PC-3 (cell line): ENCODE results near the gene SCGB2A2. TPM values are rescaled to one million over a fixed set of nuclear protein-coding genes. Genes with fewer than 3 reads are reported as not detected.

Source experiments
- ATAC-seq: fragments of 200-7000 bp; cut with Tn5 transposase; 2 replicates; pipeline ENCODE4 v1.9.1; 2020; ENCODE audit warnings: mild to moderate bottlenecking, moderate library complexity
- BruUV-seq: library from RNA; stranded (reverse); fragments of 400-500 nt; replicated peaks from 2 replicates; lab custom pipeline; 2021; lab: Mats Ljungman, UMichigan
- CTCF ChIA-PET: fragments of 300-600 bp; sonication (Branson Sonifier 250); formaldehyde crosslinking; loops from one replicate; lab custom pipeline; 2022; ENCODE audit warnings: antibody characterized with exemption; lab: Charles Lee
- POLR2A ChIA-PET: fragments of 300-600 bp; sonication (Branson Sonifier 250); formaldehyde crosslinking; loops from one replicate; lab custom pipeline; 2022; ENCODE audit warnings: antibody characterized with exemption; ENCODE audit not compliant: unreplicated experiment; lab: Charles Lee
- DNase-seq: peaks from one replicate; pipeline ENCODE4 v3.0.0-alpha.2; 2015
- H2AFZ ChIP-seq: fragments of 300-600 bp; sonication (generic); 2 replicates; pipeline ENCODE4 v1.6.0; 2016; ENCODE audit warnings: antibody characterized with exemption, low read length
- H3F3A ChIP-seq: fragments of 300-600 bp; sonication (generic); one replicate; pipeline ENCODE4 v1.6.0; 2017; ENCODE audit warnings: antibody characterized with exemption, low read length, control low read depth, mild to moderate bottlenecking; ENCODE audit not compliant: unreplicated experiment
- H3K27ac ChIP-seq: fragments of 300-600 bp; sonication (generic); 2 replicates; pipeline ENCODE4 v1.5.1; 2016; ENCODE audit warnings: mild to moderate bottlenecking, low read length
- H3K27me3 ChIP-seq: fragments of 300-600 bp; sonication (generic); 2 replicates; pipeline ENCODE4 v1.6.1; 2016; ENCODE audit warnings: low read length, mixed read lengths
- H3K36me3 ChIP-seq: fragments of 300-600 bp; sonication (generic); 2 replicates; pipeline ENCODE4 v1.6.1; 2016; ENCODE audit warnings: low read depth, mixed run types, low read length, mixed read lengths
- H3K4me1 ChIP-seq: fragments of 300-600 bp; sonication (generic); 2 replicates; pipeline ENCODE4 v1.5.1; 2016; ENCODE audit warnings: low read length; ENCODE audit not compliant: insufficient read depth
- H3K4me2 ChIP-seq: fragments of 300-600 bp; sonication (generic); 2 replicates; pipeline ENCODE4 v1.6.0; 2016; ENCODE audit warnings: low read length
- H3K4me3 ChIP-seq: fragments of 300-600 bp; sonication (generic); 2 replicates; pipeline ENCODE4 v1.5.1; 2016; ENCODE audit warnings: mild to moderate bottlenecking, low read length, mixed read lengths
- H3K79me2 ChIP-seq: fragments of 300-600 bp; sonication (generic); 2 replicates; pipeline ENCODE4 v1.6.1; 2017; ENCODE audit warnings: low read length, mixed read lengths
- H3K9ac ChIP-seq: fragments of 300-600 bp; sonication (generic); 2 replicates; pipeline ENCODE4 v1.6.0; 2016; ENCODE audit warnings: mild to moderate bottlenecking, low read length
- H3K9me2 ChIP-seq: fragments of 300-600 bp; sonication (generic); replicated peaks from 2 replicates; pipeline ENCODE4 v1.6.1; 2016; ENCODE audit warnings: mixed run types, low read length, mixed read lengths
- H3K9me3 ChIP-seq: fragments of 300-600 bp; sonication (generic); 2 replicates; pipeline ENCODE4 v1.6.1; 2016; ENCODE audit warnings: low read length, mixed read lengths
- H4K20me1 ChIP-seq: fragments of 300-600 bp; sonication (generic); 2 replicates; pipeline ENCODE4 v1.6.1; 2016; ENCODE audit warnings: low read length, mixed read lengths
- EZH2 ChIP-seq: fragments of 300-600 bp; sonication (generic); IDR thresholded peaks from one replicate; pipeline ENCODE4 v1.6.1; 2017; ENCODE audit warnings: antibody characterized with exemption, mild to moderate bottlenecking, low read length; ENCODE audit not compliant: unreplicated experiment
- EZH2phosphoT487 ChIP-seq: fragments of 300-600 bp; sonication (generic); IDR thresholded peaks from 2 replicates; pipeline ENCODE4 v1.6.1; 2018; ENCODE audit warnings: mild to moderate bottlenecking, antibody characterized with exemption, low read length, borderline replicate concordance
- intact Hi-C: fragments of 100-400 bp; cut with micrococcal nuclease; formaldehyde crosslinking; loops from 2 replicates; pipeline ENCODE4 v1.9.0; 2023
- total RNA-seq: library from RNA; depleted of rRNA; stranded (reverse); fragments of >200 nt; gene quantifications from 2 replicates; pipeline ENCODE4 v1.2.3, GENCODE V29; 2014; rRNA removed
- TF ChIP-seq, protein P1 (sequence below): fragments of 300-600 bp; sonication (generic); conservative IDR thresholded peaks from 2 replicates; pipeline ENCODE4 v1.5.1; 2017; ENCODE audit warnings: antibody characterized with exemption, low read depth, mild to moderate bottlenecking, low read length

The SCGB2A2 gene
- total RNA-seq, 1 experiment from 2014 or later = not detected

DNA sequence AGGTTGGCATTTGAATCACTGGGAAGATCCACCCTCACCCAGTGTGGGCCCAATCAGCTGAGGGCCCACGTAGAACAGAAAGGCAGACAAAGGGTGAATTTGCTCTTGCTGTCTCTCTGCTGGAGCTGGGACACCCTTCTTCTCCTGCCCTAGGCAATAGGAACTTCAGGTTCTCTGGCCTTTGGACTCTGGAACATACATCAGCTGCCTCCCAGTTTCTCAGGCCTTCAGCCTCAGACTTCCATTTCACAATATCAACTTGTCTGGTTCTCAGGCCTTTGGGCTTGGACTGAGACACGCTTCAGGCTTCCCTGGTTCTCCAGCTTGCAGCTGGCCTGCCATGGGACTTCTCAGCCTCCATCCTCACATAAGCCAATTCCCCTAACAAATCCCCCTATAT, 52.6 kb downstream of the SCGB2A2 start:
- no peaks in the 10 kb centered on the region for H3K36me3 ChIP-seq
- peaks cover 11% of the 10 kb centered on the region; the same call in 1 of the 2 replicates for H3K27me3 ChIP-seq
- no TSS peak for BruUV-seq
- TF ChIP-seq EZH2phosphoT487 (no peak), EZH2 (no peak)
- TF ChIP-seq, protein P1, sequence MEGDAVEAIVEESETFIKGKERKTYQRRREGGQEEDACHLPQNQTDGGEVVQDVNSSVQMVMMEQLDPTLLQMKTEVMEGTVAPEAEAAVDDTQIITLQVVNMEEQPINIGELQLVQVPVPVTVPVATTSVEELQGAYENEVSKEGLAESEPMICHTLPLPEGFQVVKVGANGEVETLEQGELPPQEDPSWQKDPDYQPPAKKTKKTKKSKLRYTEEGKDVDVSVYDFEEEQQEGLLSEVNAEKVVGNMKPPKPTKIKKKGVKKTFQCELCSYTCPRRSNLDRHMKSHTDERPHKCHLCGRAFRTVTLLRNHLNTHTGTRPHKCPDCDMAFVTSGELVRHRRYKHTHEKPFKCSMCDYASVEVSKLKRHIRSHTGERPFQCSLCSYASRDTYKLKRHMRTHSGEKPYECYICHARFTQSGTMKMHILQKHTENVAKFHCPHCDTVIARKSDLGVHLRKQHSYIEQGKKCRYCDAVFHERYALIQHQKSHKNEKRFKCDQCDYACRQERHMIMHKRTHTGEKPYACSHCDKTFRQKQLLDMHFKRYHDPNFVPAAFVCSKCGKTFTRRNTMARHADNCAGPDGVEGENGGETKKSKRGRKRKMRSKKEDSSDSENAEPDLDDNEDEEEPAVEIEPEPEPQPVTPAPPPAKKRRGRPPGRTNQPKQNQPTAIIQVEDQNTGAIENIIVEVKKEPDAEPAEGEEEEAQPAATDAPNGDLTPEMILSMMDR = no peak
- no peaks in the 10 kb centered on the region for H3K9me2 ChIP-seq
- H3K27ac ChIP-seq = no peak overlapping the region
- H3K4me2 ChIP-seq = no peak overlapping the region
- no peaks in the 10 kb centered on the region for H3K79me2 ChIP-seq
- POLR2A ChIA-PET = no interaction called here
- H4K20me1 ChIP-seq = no peaks in the 10 kb centered on the region
- intact Hi-C loops = no loop called here
- no peak overlapping the region for H2AFZ ChIP-seq
- no peaks in the 10 kb centered on the region for H3K9me3 ChIP-seq
- no peak overlapping the region for H3K9ac ChIP-seq
- H3K4me1 ChIP-seq = no peaks in the 10 kb centered on the region
- no peaks in the 10 kb centered on the region for H3F3A ChIP-seq
- DNase-seq = no peak
- H3K4me3 ChIP-seq = no peak overlapping the region
- no peak for ATAC-seq
- CTCF ChIA-PET = interaction anchor here (0.6 kb wide), 1 partner anchor 105 kb away, joined by 3 read pairs; no protein-coding TSS in a partner anchor

Other genes with a start within 250 kb of the SCGB2A2 start
- gene INCENP, start 146.1 kb upstream of the SCGB2A2 start, total RNA-seq = 110 and 114 TPM in 2 replicates
- not detected in 2 replicates for gene SCGB1D1, start 79.9 kb upstream of the SCGB2A2 start, total RNA-seq
- gene SCGB2A1, start 61.5 kb upstream of the SCGB2A2 start, total RNA-seq = not detected in 2 replicates
- not detected in 2 replicates for gene SCGB1D2, start 27.9 kb upstream of the SCGB2A2 start, total RNA-seq
- not detected in 2 replicates for gene SCGB1D4, start 28.9 kb downstream of the SCGB2A2 start, total RNA-seq
- gene ASRGL1, start 67.3 kb downstream of the SCGB2A2 start, total RNA-seq = 26.6 and 49.8 TPM in 2 replicates
- not detected in 2 replicates for gene SCGB1A1, start 148.9 kb downstream of the SCGB2A2 start, total RNA-seq